ENCODE data around the gene TACR2. TPM values are rescaled to one million over a fixed set of nuclear protein-coding genes. Genes with fewer than 3 reads are reported as not detected.

Gene TACR2
- total and polyA plus RNA-seq, 2 of the 13 experiments (the other 11 are each of a cell fraction or from before 2014, with no cell fraction given): 0.04 TPM; not detected in 1

GRCh38 chr10:69449841-69450240 lies 33.1 kb upstream of the TACR2 start:
- H3K4me2 ChIP-seq (ENCODE audit: low read depth, low read length): peak overlapping the region; percentile 40; the same call in 1 of the 2 replicates
- H3K9me3 ChIP-seq (ENCODE audit: low read length): no peaks in the 10 kb centered on the region
- 0% methylated on average over 1 of the region's 1 CpG for WGBS (ENCODE audit: low lambda C conversion rate)
- FAIRE-seq (peak; percentile 79), ATAC-seq (peak; percentile 85), DNase-seq (ENCODE audit: low spot score) (peak; percentile 73)
- intact Hi-C loops (cut with micrococcal nuclease; ENCODE audit: unreplicated experiment) (no loop called here), in situ Hi-C loops (cut with HindIII; ENCODE audit: extremely low pct_ligation_motif_present, low pct_unique_long_range_greater_than_20kb) (no loop called here)
- no TSS peak for BruUV-seq (replicated peaks)
- no peak overlapping the region for H3K27ac ChIP-seq (ENCODE audit: extremely low read length, insufficient read depth, low read length)
- no peaks in the 10 kb centered on the region for H3K79me2 ChIP-seq (ENCODE audit: insufficient read depth, low read length)
- CTCF ChIA-PET (ENCODE audit: low intra/inter-chr PET ratio, low total read pairs): interaction anchor here (1.2 kb wide), 1 partner anchor 41 kb away, joined by 4 read pairs; no protein-coding TSS in a partner anchor
- no peak overlapping the region for H2AFZ ChIP-seq (ENCODE audit: low read length)
- peaks cover 61% of the 10 kb centered on the region for H3K4me1 ChIP-seq (ENCODE audit: insufficient read depth, low read length)
- H4K20me1 ChIP-seq (ENCODE audit: insufficient read depth, low read length): no peaks in the 10 kb centered on the region
- POLR2A ChIA-PET: interaction anchor here (1.0 kb wide), 1 partner anchor 9 kb away, joined by 3 read pairs; no protein-coding TSS in a partner anchor
- H3K36me3 ChIP-seq (replicated peaks in 1 of 2; ENCODE audit: control insufficient read depth in 1 of 2, insufficient read depth in 2 of 2, low read length in 2 of 2): no peaks in the 10 kb centered on the region
- H3K9ac ChIP-seq (ENCODE audit: insufficient read depth, low read depth, low read length): no peak overlapping the region
- H3K4me3 ChIP-seq (replicated peaks in 1 of 3; ENCODE audit: insufficient read depth in 1 of 3, low read depth in 2 of 3, low read length in 3 of 3): no peak overlapping the region
- H3K27me3 ChIP-seq (ENCODE audit: control insufficient read depth in 1 of 2, insufficient read depth in 2 of 2, low read length in 2 of 2): peaks cover 0 to 3% of the 10 kb centered on the region in 2 experiments; a peak in 2 of 5 replicates
- 0 out of 2 replicates have a peak, but pooled peaks have one; percentile 29 for TF ChIP-seq CBX5 (CRISPR knock-in tag; IDR thresholded peaks at IDR 0.05; ENCODE audit: borderline replicate concordance)
- TF ChIP-seq ZNF691 (CRISPR knock-in tag; IDR thresholded peaks at IDR 0.05; ENCODE audit: borderline replicate concordance, low read depth): no peak
- no peak for TF ChIP-seq HINFP (CRISPR knock-in tag; IDR thresholded peaks at IDR 0.05; ENCODE audit: low read depth)
- TF ChIP-seq NR2C2 (CRISPR knock-in tag; IDR thresholded peaks at IDR 0.05; ENCODE audit: borderline replicate concordance): no peak
- TF ChIP-seq BCLAF1 (IDR thresholded peaks at IDR 0.05): no peak
- TF ChIP-seq NCOA2 (CRISPR knock-in tag; IDR thresholded peaks at IDR 0.05): no peak
- TF ChIP-seq ZNF30 (CRISPR knock-in tag; IDR thresholded peaks at IDR 0.05): no peak
- TF ChIP-seq CC2D1A (CRISPR knock-in tag; IDR thresholded peaks at IDR 0.05): no peak
- TF ChIP-seq NR2F6 (IDR thresholded peaks at IDR 0.05): peak; percentile 49
- TF ChIP-seq NR2F6 (CRISPR knock-in tag; IDR thresholded peaks at IDR 0.05): peak; percentile 52; the same call in 1 of the 2 replicates
- TF ChIP-seq ZNF451 (CRISPR knock-in tag; IDR thresholded peaks at IDR 0.05): no peak
- no peak for TF ChIP-seq ZNF616 (CRISPR knock-in tag; IDR thresholded peaks at IDR 0.05; ENCODE audit: low read depth)
- TF ChIP-seq ZNF496 (CRISPR knock-in tag; IDR thresholded peaks at IDR 0.05; ENCODE audit: insufficient replicate concordance): no peak
- no peak for TF ChIP-seq TRIM22 (IDR thresholded peaks at IDR 0.05)
- no peak for TF ChIP-seq ZNF546 (CRISPR knock-in tag; conservative IDR thresholded peaks at IDR 0.05)
- no peak for TF ChIP-seq KLF11 (CRISPR knock-in tag; IDR thresholded peaks at IDR 0.05)
- TF ChIP-seq ZGPAT (CRISPR knock-in tag; IDR thresholded peaks at IDR 0.05): no peak
- no peak for TF ChIP-seq ZNF724P (CRISPR knock-in tag; IDR thresholded peaks at IDR 0.05; ENCODE audit: borderline replicate concordance)
- no peak for TF ChIP-seq ZBTB21 (CRISPR knock-in tag; IDR thresholded peaks at IDR 0.05)

Data from HepG2 (cell line).